CD14-positive monocyte (primary cell): Measurements from ENCODE around the gene NUP153. TPM values are rescaled to one million over a fixed set of nuclear protein-coding genes. Genes with fewer than 3 reads are reported as not detected.
"Not testable (repeated sequence)": the region's sequence is repeated elsewhere in the genome, so short reads cannot be mapped to it uniquely, and the experiment has no call there.

Source experiments
- DNase-seq, 3 donors: peaks; one replicate each; pipeline ENCODE4 v3.0.0-alpha.2; 2011 to 2022
- H2AFZ ChIP-seq: 2 replicates; pipeline ENCODE4 v1.6.0; 2012; ENCODE audit warnings: mild to moderate bottlenecking, low read depth, low read length, inconsistent platforms; ENCODE audit not compliant: insufficient read depth, poor library complexity, severe bottlenecking
- H3K27ac ChIP-seq, 2 donors: 1 replicate in 1 of 2; 2 replicates in 1 of 2; pipeline ENCODE4 v1.5.1; 2012 to 2013; ENCODE audit warnings: low read length in 2 of 2, control low read depth in 1 of 2, inconsistent platforms in 1 of 2, low read depth in 1 of 2, mild to moderate bottlenecking in 1 of 2
- H3K27me3 ChIP-seq, 2 donors: one replicate each; pipeline versions ENCODE4 v1.6.0 to v1.6.1; 2011 to 2013; ENCODE audit warnings: low read length in 2 of 2; ENCODE audit not compliant: control insufficient read depth in 2 of 2, insufficient read depth in 2 of 2
- H3K36me3 ChIP-seq, 2 donors: replicated peaks in 1 of 2; 1 replicate in 1 of 2; 2 replicates in 1 of 2; pipeline versions ENCODE4 v1.5.1 to v1.6.1; 2012 to 2013; ENCODE audit warnings: low read length in 2 of 2, control low read depth in 1 of 2, inconsistent platforms in 1 of 2, mild to moderate bottlenecking in 1 of 2; ENCODE audit not compliant: insufficient read depth in 2 of 2, control insufficient read depth in 1 of 2
- H3K4me1 ChIP-seq, 2 donors: 1 replicate in 1 of 2; 2 replicates in 1 of 2; pipeline versions ENCODE4 v1.5.1 to v1.6.1; 2012 to 2013; ENCODE audit warnings: low read length in 2 of 2, control low read depth in 1 of 2, inconsistent platforms in 1 of 2, mild to moderate bottlenecking in 1 of 2, moderate library complexity in 1 of 2; ENCODE audit not compliant: insufficient read depth in 2 of 2, control insufficient read depth in 1 of 2
- H3K4me2 ChIP-seq: replicated peaks from 2 replicates; pipeline ENCODE3; 2012; ENCODE audit warnings: low read length, moderate library complexity, mild to moderate bottlenecking; ENCODE audit not compliant: poor library complexity, severe bottlenecking; ENCODE audit errors: extremely low read depth
- H3K4me3 ChIP-seq, 3 experiments: fragments of 200-600 bp in 1 of 3; sonication (generic) in 1 of 3; replicated peaks in 1 of 3; 1 replicate in 2 of 3; 2 replicates in 1 of 3; pipeline ENCODE4 v1.5.1; 2011 to 2013; ENCODE audit warnings: low read length in 3 of 3, mild to moderate bottlenecking in 3 of 3, control low read depth in 2 of 3, low read depth in 2 of 3, inconsistent platforms in 1 of 3, moderate library complexity in 1 of 3
- H3K79me2 ChIP-seq: 2 replicates; pipeline ENCODE4 v1.6.0; 2012; ENCODE audit warnings: mild to moderate bottlenecking, control low read depth, inconsistent platforms, low read length, moderate library complexity; ENCODE audit not compliant: insufficient read depth
- H3K9ac ChIP-seq: 2 replicates; pipeline ENCODE4 v1.6.0; 2017; ENCODE audit warnings: low read length, mild to moderate bottlenecking; ENCODE audit not compliant: insufficient read depth, poor library complexity, severe bottlenecking
- H3K9me3 ChIP-seq, 2 donors: replicated peaks in 1 of 2; 1 replicate in 1 of 2; 2 replicates in 1 of 2; pipeline versions ENCODE4 v1.5.1 to v1.6.1; 2012 to 2013; ENCODE audit warnings: low read length in 2 of 2, control low read depth in 1 of 2; ENCODE audit not compliant: control insufficient read depth in 1 of 2, insufficient read depth in 1 of 2
- H4K20me1 ChIP-seq: 2 replicates; pipeline ENCODE4 v1.6.0; 2012; ENCODE audit warnings: mild to moderate bottlenecking, low read length, control low read depth, moderate library complexity; ENCODE audit not compliant: insufficient read depth
- H3K27ac Mint-ChIP-seq, 7 donors: one replicate each; pipeline ENCODE4 v1.8.0; 2020; ENCODE audit warnings: mild to moderate bottlenecking in 7 of 7, mixed read lengths in 7 of 7, moderate library complexity in 6 of 7, inconsistent platforms in 2 of 7
- H3K27me3 Mint-ChIP-seq, 3 donors: one replicate each; pipeline ENCODE4 v1.8.0; 2021 to 2022; ENCODE audit warnings: low read depth in 3 of 3, mild to moderate bottlenecking in 3 of 3, mixed read lengths in 3 of 3, moderate library complexity in 3 of 3, inconsistent platforms in 1 of 3
- H3K36me3 Mint-ChIP-seq, 2 donors: one replicate each; pipeline ENCODE4 v1.8.0; 2020; ENCODE audit warnings: mixed read lengths in 2 of 2, inconsistent platforms in 1 of 2, mild to moderate bottlenecking in 1 of 2
- H3K4me1 Mint-ChIP-seq: one replicate; pipeline ENCODE4 v1.8.0; 2020; ENCODE audit warnings: mild to moderate bottlenecking, mixed read lengths
- H3K4me3 Mint-ChIP-seq, 2 donors: one replicate each; pipeline ENCODE4 v1.8.0; 2020; ENCODE audit warnings: mild to moderate bottlenecking in 2 of 2, mixed read lengths in 2 of 2, moderate library complexity in 1 of 2
- H3K9me3 Mint-ChIP-seq, 7 donors: one replicate each; pipeline ENCODE4 v1.8.0; 2020 to 2022; ENCODE audit warnings: mixed read lengths in 7 of 7, mild to moderate bottlenecking in 6 of 7, moderate library complexity in 6 of 7, inconsistent platforms in 2 of 7
- WGBS: methylation state at CpG from one replicate; pipeline ENCODE4 v1.1.5; 2013; ENCODE audit warnings: missing lambda C conversion rate; ENCODE audit not compliant: insufficient coverage; 5-methylcytosine and 5-hydroxymethylcytosine counted together
- intact Hi-C, 2 donors: fragments of 100-400 bp; cut with micrococcal nuclease; formaldehyde crosslinking; loops; one replicate each; pipeline versions ENCODE4 v1.15.0 to v1.15.1; 2023
- polyA plus RNA-seq, 3 donors: library from polyadenylated mRNA; depleted of rRNA in 1 of 3; unstranded in 2 of 3; stranded (reverse) in 1 of 3; fragments of 300-500 nt in 2 of 3; fragments of >200 nt in 1 of 3; fragmentation: Illumina TruSeq in 2 of 3; gene quantifications; 1 replicate in 2 of 3; 2 replicates in 1 of 3; pipeline ENCODE4 v1.2.3, GENCODE V29; 2012 to 2021
- TF ChIP-seq, protein P1 (sequence below): fragments of 200-600 bp; IDR thresholded peaks from one replicate; pipeline ENCODE4 v1.8.0; 2022; ENCODE audit warnings: antibody characterized with exemption, mild to moderate bottlenecking

Gene NUP153
- polyA plus RNA-seq, 3 donors, result 0.99 to 13.8 (median 2.3) TPM

DNA sequence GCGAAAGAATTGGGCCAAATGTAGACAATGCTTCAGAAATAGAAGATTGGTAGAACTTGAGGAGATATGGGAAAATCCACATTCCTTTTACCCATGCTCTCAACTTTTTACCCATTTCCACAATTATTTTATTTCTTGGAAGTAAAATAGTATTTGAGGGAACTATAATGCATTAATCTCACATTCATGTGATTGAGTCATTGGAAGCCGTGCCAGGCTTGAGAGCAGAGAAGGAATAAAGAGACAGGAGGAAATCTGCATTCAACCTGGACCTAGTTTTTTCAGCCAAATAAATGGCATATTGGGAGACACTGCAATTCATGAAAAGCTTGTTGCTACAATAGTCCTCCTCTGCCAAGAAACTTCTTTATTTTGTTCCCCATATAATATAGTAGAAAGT, 2.8 kb upstream of the NUP153 start:
- intact Hi-C loops, result loop anchor here (5.0 to 10.0 kb wide), 4 partner anchors 95 to 195 kb away; partner anchors contain the start of gene FAM8A1 (in 2 of the 2)

DNA sequence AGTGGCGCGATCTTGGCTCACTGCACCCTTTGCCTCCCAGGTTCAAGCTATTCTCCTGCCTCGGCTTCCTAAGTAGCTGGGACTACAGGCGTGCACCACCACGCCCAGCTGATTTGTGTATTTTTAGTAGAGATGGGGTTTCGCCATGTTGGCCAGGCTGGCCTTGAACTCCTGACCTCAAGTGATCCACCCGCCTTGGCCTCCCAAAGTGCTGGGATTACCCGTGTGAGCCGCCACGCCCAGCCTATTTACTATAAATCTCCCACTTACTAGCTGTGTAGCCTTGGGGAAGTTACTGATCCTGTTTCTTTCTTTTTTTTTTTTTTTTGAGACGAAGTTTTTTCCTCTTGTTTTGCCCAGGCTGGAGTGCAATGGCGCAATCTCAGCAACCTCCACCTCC, 1.3 kb upstream of the NUP153 start:
- Histone ChIP-seq H2AFZ (peak overlapping the region; percentile 79), H3K79me2 (peaks cover 35% of the 10 kb centered on the region), H3K4me1 (peaks cover 34 to 39% of the 10 kb centered on the region in 2 donors), H4K20me1 (peaks cover 23% of the 10 kb centered on the region)
- intact Hi-C loops, result loop anchor here (5.0 to 10.0 kb wide), 4 partner anchors 97 to 197 kb away; partner anchors contain the start of gene FAM8A1 (in 2 of the 2)
- not testable (repeated sequence) for H3K36me3 ChIP-seq, H3K27ac ChIP-seq, H3K4me3 ChIP-seq, H3K27me3 ChIP-seq, H3K4me3 Mint-ChIP-seq, H3K4me2 ChIP-seq, H3K9me3 Mint-ChIP-seq, H3K9ac ChIP-seq, H3K9me3 ChIP-seq, DNase-seq, H3K27me3 Mint-ChIP-seq, H3K36me3 Mint-ChIP-seq
- Mint-ChIP-seq H3K27ac (peak overlapping the region in 2 of 7 donors; percentile 15 to 35), H3K4me1 (peaks cover 26% of the 10 kb centered on the region)
- no CpG with 5 or more reads among the region's 12 CpGs for WGBS

More for the DNA sequence above, 2.8 kb upstream of the NUP153 start:
- Histone ChIP-seq H3K9me3 (no peaks in the 10 kb centered on the region), H4K20me1 (peaks cover 13% of the 10 kb centered on the region), H2AFZ (no peak overlapping the region), H3K9ac (no peak overlapping the region), H3K27me3 (no peaks in the 10 kb centered on the region), H3K79me2 (peaks cover 21% of the 10 kb centered on the region), H3K27ac (no peak overlapping the region), H3K4me1 (peaks cover 21 to 26% of the 10 kb centered on the region in 2 donors), H3K36me3 (no peaks in the 10 kb centered on the region), H3K4me2 (no peak overlapping the region), H3K4me3 (no peak overlapping the region)
- Mint-ChIP-seq H3K27ac (peak overlapping the region in 1 of 7 donors; percentile 16), H3K9me3 (peaks cover 0 to 3% (median 0%) of the 10 kb centered on the region in 7 donors), H3K4me1 (peaks cover 18% of the 10 kb centered on the region), H3K27me3 (peaks cover 2 to 5% (median 2%) of the 10 kb centered on the region in 3 donors), H3K36me3 (no peaks in the 10 kb centered on the region), H3K4me3 (no peak overlapping the region)
- WGBS, result no CpG with 5 or more reads among the region's 2 CpGs
- TF ChIP-seq, protein P1, sequence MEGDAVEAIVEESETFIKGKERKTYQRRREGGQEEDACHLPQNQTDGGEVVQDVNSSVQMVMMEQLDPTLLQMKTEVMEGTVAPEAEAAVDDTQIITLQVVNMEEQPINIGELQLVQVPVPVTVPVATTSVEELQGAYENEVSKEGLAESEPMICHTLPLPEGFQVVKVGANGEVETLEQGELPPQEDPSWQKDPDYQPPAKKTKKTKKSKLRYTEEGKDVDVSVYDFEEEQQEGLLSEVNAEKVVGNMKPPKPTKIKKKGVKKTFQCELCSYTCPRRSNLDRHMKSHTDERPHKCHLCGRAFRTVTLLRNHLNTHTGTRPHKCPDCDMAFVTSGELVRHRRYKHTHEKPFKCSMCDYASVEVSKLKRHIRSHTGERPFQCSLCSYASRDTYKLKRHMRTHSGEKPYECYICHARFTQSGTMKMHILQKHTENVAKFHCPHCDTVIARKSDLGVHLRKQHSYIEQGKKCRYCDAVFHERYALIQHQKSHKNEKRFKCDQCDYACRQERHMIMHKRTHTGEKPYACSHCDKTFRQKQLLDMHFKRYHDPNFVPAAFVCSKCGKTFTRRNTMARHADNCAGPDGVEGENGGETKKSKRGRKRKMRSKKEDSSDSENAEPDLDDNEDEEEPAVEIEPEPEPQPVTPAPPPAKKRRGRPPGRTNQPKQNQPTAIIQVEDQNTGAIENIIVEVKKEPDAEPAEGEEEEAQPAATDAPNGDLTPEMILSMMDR, result no peak
- DNase-seq, result no peak
